HG03575 (cell line): Measurements from ENCODE around the gene SPAAR.
"Not testable (repeated sequence)": the region's sequence is repeated elsewhere in the genome, so short reads cannot be mapped to it uniquely, and the experiment has no call there.

Source experiments
- ATAC-seq: cut with Tn5 transposase; IDR thresholded peaks from one replicate; pipeline ENCODE4 v1.9.1; 2021; ENCODE audit not compliant: unreplicated experiment, insufficient number of reproducible peaks, low FRiP score; ENCODE audit errors: extremely low read depth

The SPAAR gene

GRCh38 chr9:35898337-35898736, 11.0 kb upstream of the SPAAR start:
- ATAC-seq: no peak

GRCh38 chr9:35899021-35899420, 10.3 kb upstream of the SPAAR start:
- no peak for ATAC-seq

- ATAC-seq: no peak
Measured at GRCh38 chr9:35903049-35903448, 6.2 kb upstream of the SPAAR start.

GRCh38 chr9:35904338-35904737, 5.0 kb upstream of the SPAAR start:
- no peak for ATAC-seq

GRCh38 chr9:35905051-35905781, 4.1 kb upstream of the SPAAR start:
- no peak for ATAC-seq

- no peak for ATAC-seq
Measured at GRCh38 chr9:35905912-35906679, 3.2 kb upstream of the SPAAR start, which contains the start of gene HRCT1. Gene HRCT1, plus strand, starts transcription at chr9:35906202. Its CDS starts 86 bp downstream, at chr9:35906288.

GRCh38 chr9:35906923-35907699, 2.2 kb upstream of the SPAAR start:
- no peak for ATAC-seq

GRCh38 chr9:35907711-35908503, 1.4 kb upstream of the SPAAR start:
- no peak for ATAC-seq

GRCh38 chr9:35908504-35909125, 675 bp upstream of the SPAAR start:
- ATAC-seq: no peak

- no peak for ATAC-seq
Measured at GRCh38 chr9:35909687-35910612, 660 bp downstream of the SPAAR start.

GRCh38 chr9:35910613-35911359, 1.5 kb downstream of the SPAAR start:
- no peak for ATAC-seq

- ATAC-seq: no peak
Measured at GRCh38 chr9:35911690-35912089, 2.4 kb downstream of the SPAAR start.

GRCh38 chr9:35912791-35913400, 3.6 kb downstream of the SPAAR start:
- ATAC-seq: no peak

- not testable (repeated sequence) for ATAC-seq
Measured at GRCh38 chr9:35913429-35913828, 4.1 kb downstream of the SPAAR start.

- no peak for ATAC-seq
Measured at GRCh38 chr9:35914301-35914807, 5.1 kb downstream of the SPAAR start.

GRCh38 chr9:35915681-35916294, 6.5 kb downstream of the SPAAR start:
- ATAC-seq: no peak
